K562 (cell line): Measurements from ENCODE around the gene FAM83G. TPM values are rescaled to one million over a fixed set of nuclear protein-coding genes. Genes with fewer than 3 reads are reported as not detected.

Experiments used
- ATF7 ChIP-seq: fragments of 450-650 bp; IDR thresholded peaks from 2 replicates; pipeline ENCODE4 v1.7.1; 2014; ENCODE audit warnings: mild to moderate bottlenecking, moderate library complexity
- GABPB1 ChIP-seq: sonication (generic); formaldehyde crosslinking; IDR thresholded peaks from 2 replicates; pipeline ENCODE4 v1.8.0; 2022; ENCODE audit warnings: mild to moderate bottlenecking, missing genetic modification reagents
- L3MBTL2 ChIP-seq: fragments of 450-650 bp; IDR thresholded peaks from 2 replicates; pipeline ENCODE4 v1.6.1; 2016; ENCODE audit warnings: mild to moderate bottlenecking, moderate library complexity
- MECOM ChIP-seq: fragments of 250-450 bp; sonication (Bioruptor Pico); IDR thresholded peaks from 2 replicates; pipeline ENCODE4 v1.8.0; 2022; ENCODE audit warnings: inconsistent platforms
- MTA1 ChIP-seq: fragments of 450-650 bp; IDR thresholded peaks from 2 replicates; pipeline ENCODE4 v1.6.1; 2017; ENCODE audit warnings: borderline replicate concordance
- RAD21 ChIP-seq, 2 experiments: fragments of 250-450 bp in 1 of 2; fragments of 450-650 bp in 1 of 2; sonication (Bioruptor Pico) in 1 of 2; formaldehyde crosslinking in 1 of 2; IDR thresholded peaks in 1 of 2; conservative IDR thresholded peaks in 1 of 2; 2 replicates each; pipeline versions ENCODE4 v1.4.0 to v1.8.0; 2020 to 2022; ENCODE audit warnings: mild to moderate bottlenecking in 2 of 2, moderate library complexity in 1 of 2
- SPI1 ChIP-seq: IDR thresholded peaks from 2 replicates; pipeline ENCODE4 v1.6.1; 2011; ENCODE audit warnings: low read depth, low read length, control low read depth, borderline replicate concordance
- TAF1 ChIP-seq: IDR thresholded peaks from 2 replicates; pipeline ENCODE4 v1.6.1; 2011; ENCODE audit warnings: mild to moderate bottlenecking, low read length, moderate library complexity; ENCODE audit not compliant: insufficient read depth, control insufficient read depth, severe bottlenecking; ENCODE audit errors: extremely low read depth
- TEAD1 ChIP-seq, 2 experiments: fragments of 450-650 bp in 1 of 2; sonication (generic) in 1 of 2; formaldehyde crosslinking; IDR thresholded peaks; 2 replicates each; pipeline versions ENCODE4 v1.4.0 to v1.8.0; 2020 to 2022; ENCODE audit warnings: mild to moderate bottlenecking in 2 of 2, missing genetic modification reagents in 1 of 2
- ZNF232 ChIP-seq: sonication (generic); formaldehyde crosslinking; IDR thresholded peaks from 2 replicates; pipeline ENCODE4 v1.8.0; 2022; ENCODE audit warnings: mild to moderate bottlenecking, missing genetic modification reagents
- ZNF408 ChIP-seq: fragments of 250-450 bp; sonication (Bioruptor Pico); IDR thresholded peaks from 2 replicates; pipeline ENCODE4 v1.4.0; 2020; ENCODE audit warnings: low read depth, mild to moderate bottlenecking, moderate library complexity
- ZNF668 ChIP-seq: fragments of 250-450 bp; sonication (Bioruptor Pico); IDR thresholded peaks from 2 replicates; pipeline ENCODE4 v1.8.0; 2022; ENCODE audit warnings: mild to moderate bottlenecking, inconsistent platforms
- polyA plus RNA-seq, 8 experiments: library from polyadenylated mRNA; depleted of rRNA in 4 of 8; stranded (reverse) in 5 of 8; unstranded in 3 of 8; fragments of >200 nt; fragmentation: Nextera tagmentation in 2 of 8; fragmentation: Illumina TruSeq in 1 of 8; extraction: Ambion mirVana in 2 of 8; extraction: Trizol in 1 of 8; gene quantifications; 2 replicates each; pipeline versions ENCODE4 v1.2.1 to v1.2.3, GENCODE V29; 2011 to 2014; ENCODE audit warnings: inconsistent platforms in 1 of 8, missing spikeins in 1 of 8
- total RNA-seq, 7 experiments: library from RNA; depleted of rRNA in 6 of 7; stranded (reverse); fragments of >200 nt in 6 of 7; fragmentation: Illumina TruSeq in 2 of 7; extraction: Trizol in 2 of 7; gene quantifications; 2 replicates each; pipeline versions ENCODE4 v1.2.1 to v1.2.3, GENCODE V29; 2011 to 2021; ENCODE audit warnings: low replicate concordance in 1 of 7
- TF ChIP-seq, protein P1 (sequence below): fragments of 450-650 bp; IDR thresholded peaks from 2 replicates; pipeline ENCODE4 v1.6.1; 2017; ENCODE audit warnings: antibody characterized with exemption
- TF ChIP-seq, protein P2 (sequence below), 2 experiments: fragments of 450-650 bp in 1 of 2; sonication (generic) in 1 of 2; formaldehyde crosslinking in 1 of 2; IDR thresholded peaks; 2 replicates each; pipeline versions ENCODE4 v1.7.1 to v1.9.0; 2016 to 2022; ENCODE audit warnings: inconsistent platforms in 1 of 2, mild to moderate bottlenecking in 1 of 2, missing genetic modification reagents in 1 of 2
- TF ChIP-seq, protein P3 (sequence below): fragments of 450-650 bp; conservative IDR thresholded peaks from 2 replicates; pipeline ENCODE4 v1.6.1; 2016; ENCODE audit warnings: missing genetic modification characterization, low read depth, mild to moderate bottlenecking, missing compliant biosample characterization, moderate library complexity

The FAM83G gene
- total and polyA plus RNA-seq, 9 of the 15 experiments (the other 6 are each of a cell fraction or from before 2014, with no cell fraction given) = 0.04 to 10.3 (median 4.5) TPM; not detected in 1

DNA sequence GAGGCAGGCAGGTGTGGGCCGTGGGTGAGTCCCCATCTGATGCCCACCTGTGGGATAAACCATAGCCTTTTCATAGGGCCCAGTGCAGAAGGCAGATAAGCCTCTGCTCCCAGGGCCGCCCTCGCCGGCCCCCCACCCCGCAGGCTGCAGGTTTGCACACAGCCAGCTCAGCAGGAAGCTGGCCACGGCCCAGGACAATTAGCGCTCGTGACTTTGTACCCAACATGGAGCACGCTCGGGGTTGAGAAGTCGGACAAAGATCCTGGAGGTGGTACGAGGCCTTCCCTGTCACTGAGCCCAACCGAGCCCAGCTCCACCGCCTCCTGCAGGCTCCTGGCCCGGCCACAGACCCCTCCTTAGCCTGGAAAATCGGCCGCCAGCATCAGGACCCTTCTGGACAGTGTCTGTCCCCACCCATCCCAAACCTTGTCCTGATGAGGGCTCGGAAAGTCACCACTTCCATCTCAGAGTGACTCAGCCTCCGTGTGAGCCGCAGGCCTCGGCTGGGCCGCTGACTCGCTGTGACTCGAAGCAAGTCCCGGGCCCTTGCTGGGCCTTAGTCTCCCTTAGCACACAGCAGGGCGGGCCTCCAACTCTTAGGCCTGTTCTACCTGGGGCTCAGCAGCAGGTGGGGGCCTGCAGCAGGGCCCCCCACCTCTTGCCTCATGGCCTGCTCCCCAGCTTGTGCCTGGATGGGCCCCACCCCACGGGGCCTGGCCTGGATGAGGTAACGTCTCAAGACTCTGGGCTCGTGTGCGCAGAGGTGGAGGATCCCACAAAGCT, 22.7 kb downstream of the FAM83G start (continued):
- TF ChIP-seq TAF1 (no peak), L3MBTL2 (peak; percentile 81), GABPB1 (CRISPR knock-in tag) (no peak), MECOM (no peak), RAD21 (CRISPR knock-in tag; conservative IDR thresholded peaks at IDR 0.05 in 1 of 2, IDR thresholded peaks at IDR 0.05 in 1 of 2) (no peak), ZNF668 (CRISPR knock-in tag) (no peak), ATF7 (0 out of 2 replicates have a peak, but pooled peaks have one; percentile 15), TEAD1 (CRISPR knock-in tag; IDR thresholded peaks at IDR 0.05) (no peak), ZNF232 (CRISPR knock-in tag) (no peak), MTA1 (no peak), ZNF408 (CRISPR knock-in tag) (no peak), SPI1 (no peak)
- TF ChIP-seq, protein P1, sequence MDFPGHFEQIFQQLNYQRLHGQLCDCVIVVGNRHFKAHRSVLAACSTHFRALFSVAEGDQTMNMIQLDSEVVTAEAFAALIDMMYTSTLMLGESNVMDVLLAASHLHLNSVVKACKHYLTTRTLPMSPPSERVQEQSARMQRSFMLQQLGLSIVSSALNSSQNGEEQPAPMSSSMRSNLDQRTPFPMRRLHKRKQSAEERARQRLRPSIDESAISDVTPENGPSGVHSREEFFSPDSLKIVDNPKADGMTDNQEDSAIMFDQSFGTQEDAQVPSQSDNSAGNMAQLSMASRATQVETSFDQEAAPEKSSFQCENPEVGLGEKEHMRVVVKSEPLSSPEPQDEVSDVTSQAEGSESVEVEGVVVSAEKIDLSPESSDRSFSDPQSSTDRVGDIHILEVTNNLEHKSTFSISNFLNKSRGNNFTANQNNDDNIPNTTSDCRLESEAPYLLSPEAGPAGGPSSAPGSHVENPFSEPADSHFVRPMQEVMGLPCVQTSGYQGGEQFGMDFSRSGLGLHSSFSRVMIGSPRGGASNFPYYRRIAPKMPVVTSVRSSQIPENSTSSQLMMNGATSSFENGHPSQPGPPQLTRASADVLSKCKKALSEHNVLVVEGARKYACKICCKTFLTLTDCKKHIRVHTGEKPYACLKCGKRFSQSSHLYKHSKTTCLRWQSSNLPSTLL = no peak
- TF ChIP-seq, protein P2, sequence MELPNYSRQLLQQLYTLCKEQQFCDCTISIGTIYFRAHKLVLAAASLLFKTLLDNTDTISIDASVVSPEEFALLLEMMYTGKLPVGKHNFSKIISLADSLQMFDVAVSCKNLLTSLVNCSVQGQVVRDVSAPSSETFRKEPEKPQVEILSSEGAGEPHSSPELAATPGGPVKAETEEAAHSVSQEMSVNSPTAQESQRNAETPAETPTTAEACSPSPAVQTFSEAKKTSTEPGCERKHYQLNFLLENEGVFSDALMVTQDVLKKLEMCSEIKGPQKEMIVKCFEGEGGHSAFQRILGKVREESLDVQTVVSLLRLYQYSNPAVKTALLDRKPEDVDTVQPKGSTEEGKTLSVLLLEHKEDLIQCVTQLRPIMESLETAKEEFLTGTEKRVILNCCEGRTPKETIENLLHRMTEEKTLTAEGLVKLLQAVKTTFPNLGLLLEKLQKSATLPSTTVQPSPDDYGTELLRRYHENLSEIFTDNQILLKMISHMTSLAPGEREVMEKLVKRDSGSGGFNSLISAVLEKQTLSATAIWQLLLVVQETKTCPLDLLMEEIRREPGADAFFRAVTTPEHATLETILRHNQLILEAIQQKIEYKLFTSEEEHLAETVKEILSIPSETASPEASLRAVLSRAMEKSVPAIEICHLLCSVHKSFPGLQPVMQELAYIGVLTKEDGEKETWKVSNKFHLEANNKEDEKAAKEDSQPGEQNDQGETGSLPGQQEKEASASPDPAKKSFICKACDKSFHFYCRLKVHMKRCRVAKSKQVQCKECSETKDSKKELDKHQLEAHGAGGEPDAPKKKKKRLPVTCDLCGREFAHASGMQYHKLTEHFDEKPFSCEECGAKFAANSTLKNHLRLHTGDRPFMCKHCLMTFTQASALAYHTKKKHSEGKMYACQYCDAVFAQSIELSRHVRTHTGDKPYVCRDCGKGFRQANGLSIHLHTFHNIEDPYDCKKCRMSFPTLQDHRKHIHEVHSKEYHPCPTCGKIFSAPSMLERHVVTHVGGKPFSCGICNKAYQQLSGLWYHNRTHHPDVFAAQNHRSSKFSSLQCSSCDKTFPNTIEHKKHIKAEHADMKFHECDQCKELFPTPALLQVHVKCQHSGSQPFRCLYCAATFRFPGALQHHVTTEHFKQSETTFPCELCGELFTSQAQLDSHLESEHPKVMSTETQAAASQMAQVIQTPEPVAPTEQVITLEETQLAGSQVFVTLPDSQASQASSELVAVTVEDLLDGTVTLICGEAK (IDR thresholded peaks at IDR 0.05) = no peak
- TF ChIP-seq, protein P2 (CRISPR knock-in tag; IDR thresholded peaks at IDR 0.05) = no peak
- TF ChIP-seq, protein P3, sequence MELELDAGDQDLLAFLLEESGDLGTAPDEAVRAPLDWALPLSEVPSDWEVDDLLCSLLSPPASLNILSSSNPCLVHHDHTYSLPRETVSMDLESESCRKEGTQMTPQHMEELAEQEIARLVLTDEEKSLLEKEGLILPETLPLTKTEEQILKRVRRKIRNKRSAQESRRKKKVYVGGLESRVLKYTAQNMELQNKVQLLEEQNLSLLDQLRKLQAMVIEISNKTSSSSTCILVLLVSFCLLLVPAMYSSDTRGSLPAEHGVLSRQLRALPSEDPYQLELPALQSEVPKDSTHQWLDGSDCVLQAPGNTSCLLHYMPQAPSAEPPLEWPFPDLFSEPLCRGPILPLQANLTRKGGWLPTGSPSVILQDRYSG (tag) = peak; percentile 55; the same call in 1 of the 2 replicates
